Peyer's patch (tissue), 4 donors: Measurements from ENCODE around the gene SLC12A8. TPM values are rescaled to one million over a fixed set of nuclear protein-coding genes. Genes with fewer than 3 reads are reported as not detected.
A peak's percentile ranks its signal among the peaks of the same experiment; 100 is the strongest.

Experiments
- DNase-seq, 3 donors: peaks; one replicate each; pipeline ENCODE4 v3.0.0-alpha.2; 2017 to 2019
- H3K27ac ChIP-seq, 4 donors: fragments of 200-600 bp; sonication (generic); one replicate each; pipeline ENCODE4 v1.5.1; 2016 to 2019
- H3K27me3 ChIP-seq, 2 donors: fragments of 200-600 bp; sonication (generic); one replicate each; pipeline ENCODE4 v1.5.1; 2019
- H3K36me3 ChIP-seq, 3 donors: fragments of 200-600 bp; sonication (generic); one replicate each; pipeline ENCODE4 v1.5.1; 2016 to 2019
- H3K4me1 ChIP-seq, 4 donors: fragments of 200-600 bp; sonication (generic); one replicate each; pipeline ENCODE4 v1.5.1; 2016 to 2019
- H3K4me3 ChIP-seq, 4 donors: fragments of 200-600 bp; sonication (generic); 1 replicate in 3 of 4; 2 replicates in 1 of 4; pipeline ENCODE4 v1.5.1; 2016 to 2019; ENCODE audit warnings: mild to moderate bottlenecking in 1 of 4
- H3K9me3 ChIP-seq, 4 donors: fragments of 200-600 bp; sonication (generic); one replicate each; pipeline ENCODE4 v1.5.1; 2016 to 2019; ENCODE audit warnings: mild to moderate bottlenecking in 1 of 4
- CTCF ChIP-seq, 6 experiments: fragments of 450-650 bp in 4 of 6; fragments of 200-600 bp in 2 of 6; sonication (generic) in 1 of 6; IDR thresholded peaks; one replicate each; pipeline ENCODE4 v1.5.1; 2017 to 2019; ENCODE audit warnings: antibody characterized with exemption in 6 of 6, mild to moderate bottlenecking in 3 of 6, moderate library complexity in 1 of 6
- POLR2A ChIP-seq, 2 donors: fragments of 450-650 bp; IDR thresholded peaks; one replicate each; pipeline ENCODE4 v1.5.1; 2017; ENCODE audit warnings: antibody characterized with exemption in 2 of 2, mild to moderate bottlenecking in 2 of 2, moderate library complexity in 2 of 2
- total RNA-seq, 4 donors: library from RNA; depleted of rRNA; stranded (reverse); fragments of >200 nt; gene quantifications; one replicate each; pipeline ENCODE4 v1.1.0, GENCODE V29; 2016

The SLC12A8 gene
- total RNA-seq, 4 donors from 2014 or later = 24.2 to 31.4 (median 26.3) TPM

- H3K4me1 ChIP-seq = peaks cover 0 to 32% (median 5%) of the 10 kb centered on the region in 4 donors
- H3K36me3 ChIP-seq = no peaks in the 10 kb centered on the region
- H3K9me3 ChIP-seq = no peaks in the 10 kb centered on the region
- DNase-seq = no peak
- no peak overlapping the region for H3K27ac ChIP-seq
- no peak overlapping the region for H3K4me3 ChIP-seq
- H3K27me3 ChIP-seq = no peaks in the 10 kb centered on the region
- TF ChIP-seq POLR2A (IDR thresholded peaks at IDR 0.05) = no peak
- no peak for TF ChIP-seq CTCF (IDR thresholded peaks at IDR 0.05)
Measured at GRCh38 chr3:125050488-125051090, 162.0 kb downstream of the SLC12A8 start.

- peaks cover 0 to 37% (median 5%) of the 10 kb centered on the region in 4 donors for H3K4me1 ChIP-seq
- H3K27me3 ChIP-seq = no peaks in the 10 kb centered on the region
- DNase-seq = no peak
- H3K36me3 ChIP-seq = no peaks in the 10 kb centered on the region
- H3K27ac ChIP-seq = no peak overlapping the region
- no peaks in the 10 kb centered on the region for H3K9me3 ChIP-seq
- no peak overlapping the region for H3K4me3 ChIP-seq
- no peak for TF ChIP-seq POLR2A (IDR thresholded peaks at IDR 0.05)
- no peak for TF ChIP-seq CTCF (IDR thresholded peaks at IDR 0.05)
Measured at GRCh38 chr3:125048282-125048681, 164.3 kb downstream of the SLC12A8 start.

- Histone ChIP-seq H3K27me3 (no peaks in the 10 kb centered on the region), H3K9me3 (no peaks in the 10 kb centered on the region), H3K27ac (no peak overlapping the region), H3K4me1 (peaks cover 0 to 32% (median 0%) of the 10 kb centered on the region in 4 donors), H3K36me3 (no peaks in the 10 kb centered on the region), H3K4me3 (no peak overlapping the region)
- no peak for TF ChIP-seq CTCF (IDR thresholded peaks at IDR 0.05)
- no peak for TF ChIP-seq POLR2A (IDR thresholded peaks at IDR 0.05)
- no peak for DNase-seq
Measured at GRCh38 chr3:125045965-125046364, 166.6 kb downstream of the SLC12A8 start.

- H3K27me3 ChIP-seq = no peaks in the 10 kb centered on the region
- no peak overlapping the region for H3K4me3 ChIP-seq
- peak overlapping the region in 1 of 4 donors; percentile 8 for H3K27ac ChIP-seq
- no peaks in the 10 kb centered on the region for H3K9me3 ChIP-seq
- no peak for DNase-seq
- no peaks in the 10 kb centered on the region for H3K36me3 ChIP-seq
- peaks cover 0 to 37% (median 0%) of the 10 kb centered on the region in 4 donors for H3K4me1 ChIP-seq
- TF ChIP-seq POLR2A (IDR thresholded peaks at IDR 0.05) = no peak
- no peak for TF ChIP-seq CTCF (IDR thresholded peaks at IDR 0.05)
Measured at GRCh38 chr3:125045194-125045593, 167.4 kb downstream of the SLC12A8 start.

GRCh38 chr3:125043599-125044151, 168.9 kb downstream of the SLC12A8 start:
- Histone ChIP-seq H3K4me3 (no peak overlapping the region), H3K36me3 (no peaks in the 10 kb centered on the region), H3K9me3 (no peaks in the 10 kb centered on the region), H3K27me3 (no peaks in the 10 kb centered on the region), H3K4me1 (peaks cover 0 to 35% (median 0%) of the 10 kb centered on the region in 4 donors), H3K27ac (peak overlapping the region; percentile 48 to 84 (median 66))
- TF ChIP-seq CTCF (IDR thresholded peaks at IDR 0.05) = no peak
- no peak for TF ChIP-seq POLR2A (IDR thresholded peaks at IDR 0.05)
- DNase-seq = no peak
